ENCODE results near the gene APLNR. TPM values are rescaled to one million over a fixed set of nuclear protein-coding genes. Genes with fewer than 3 reads are reported as not detected.

Gene APLNR
- total and polyA plus RNA-seq, 2 donors (not counting 3 experiments of a cell fraction or from before 2014, with no cell fraction given), result 0.04 to 0.38 TPM

DNA sequence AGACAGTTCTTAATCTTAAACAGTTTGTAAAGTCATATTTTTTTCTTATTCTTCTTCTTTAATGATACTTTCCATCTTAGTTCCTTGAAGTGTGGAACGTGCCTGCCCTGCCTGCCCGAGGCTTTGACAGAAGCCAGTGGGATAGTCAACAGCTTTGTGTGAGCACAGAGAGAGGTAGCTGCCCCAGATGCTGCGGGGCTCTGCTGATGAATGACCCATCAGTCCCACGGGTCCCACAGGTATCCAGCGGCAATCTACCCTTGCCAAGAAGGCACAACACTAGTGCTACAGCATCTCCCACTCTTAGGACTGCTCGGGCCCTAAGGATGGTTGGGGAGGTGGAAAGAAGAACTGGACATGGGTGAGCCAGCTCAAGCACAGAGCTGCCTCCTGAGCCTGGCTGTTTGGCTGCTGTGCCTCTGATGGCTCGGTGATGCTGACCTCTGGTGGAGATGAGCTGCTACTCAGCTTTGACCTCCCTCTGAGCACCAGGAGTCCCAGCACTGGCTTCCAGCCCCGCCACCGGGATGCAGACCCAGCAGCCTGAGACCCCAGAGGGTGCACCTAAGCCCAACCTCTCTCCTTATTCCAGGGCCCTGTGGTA, 11.8 kb upstream of the APLNR start:
- H3K4me2 ChIP-seq (ENCODE audit: insufficient read depth, low read length), result no peak overlapping the region
- no peak overlapping the region for H3K27ac ChIP-seq (ENCODE audit: insufficient read depth, low read depth, low read length)
- POLR2A ChIA-PET, result interaction anchor here (0.6 kb wide), 1 partner anchor 35 kb away, joined by 8 read pairs; no protein-coding TSS in a partner anchor

DNA sequence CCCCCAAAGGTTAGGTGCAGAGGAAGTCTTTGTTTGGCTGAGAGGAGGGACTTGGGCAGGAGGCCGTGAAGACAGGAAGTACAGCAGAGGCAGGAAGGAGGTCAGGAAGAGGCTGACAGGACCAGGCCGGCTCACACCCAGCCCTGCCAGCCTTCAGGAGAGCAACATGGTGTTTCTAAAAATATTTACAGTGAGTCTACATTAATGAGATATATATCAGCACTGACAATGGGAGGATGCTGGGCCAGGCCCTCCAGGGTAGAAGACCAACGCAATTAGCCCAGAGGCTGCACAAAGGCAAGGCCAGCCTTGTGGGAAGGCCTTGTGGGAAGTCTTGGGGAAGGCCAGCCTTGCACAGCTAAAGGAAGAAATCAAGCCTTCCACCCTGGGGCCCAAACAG, 7.9 kb upstream of the APLNR start:
- no peak overlapping the region for H2AFZ ChIP-seq (ENCODE audit: low read depth, low read length)
- no TSS peak for BruUV-seq (replicated peaks)
- H3K36me3 ChIP-seq (ENCODE audit: control insufficient read depth in 2 of 2, extremely low read depth in 1 of 2, insufficient read depth in 2 of 2, low read length in 2 of 2), result no peaks in the 10 kb centered on the region
- H3K4me1 ChIP-seq (ENCODE audit: control insufficient read depth, extremely low read depth, insufficient read depth, low read length), result peaks cover 6% of the 10 kb centered on the region
- TF ChIP-seq POLR2A (IDR thresholded peaks at IDR 0.05; ENCODE audit: low read depth, low read length) (no peak), JUN (IDR thresholded peaks at IDR 0.05; ENCODE audit: borderline replicate concordance, insufficient read depth, insufficient read length, low read depth) (no peak), FOS (IDR thresholded peaks at IDR 0.05; ENCODE audit: borderline replicate concordance, insufficient read depth, low read length) (no peak), EZH2 (IDR thresholded peaks at IDR 0.05; ENCODE audit: borderline replicate concordance, low read depth, low read length, severe bottlenecking) (no peak), MYC (IDR thresholded peaks at IDR 0.05; ENCODE audit: low read depth, low read length) (no peak), POLR2AphosphoS5 (IDR thresholded peaks at IDR 0.05; ENCODE audit: insufficient read depth, low read depth, low read length) (no peak), GATA2 (IDR thresholded peaks at IDR 0.05; ENCODE audit: insufficient read depth, insufficient read length, low read depth, low read length) (no peak)
- TF ChIP-seq, protein P1, sequence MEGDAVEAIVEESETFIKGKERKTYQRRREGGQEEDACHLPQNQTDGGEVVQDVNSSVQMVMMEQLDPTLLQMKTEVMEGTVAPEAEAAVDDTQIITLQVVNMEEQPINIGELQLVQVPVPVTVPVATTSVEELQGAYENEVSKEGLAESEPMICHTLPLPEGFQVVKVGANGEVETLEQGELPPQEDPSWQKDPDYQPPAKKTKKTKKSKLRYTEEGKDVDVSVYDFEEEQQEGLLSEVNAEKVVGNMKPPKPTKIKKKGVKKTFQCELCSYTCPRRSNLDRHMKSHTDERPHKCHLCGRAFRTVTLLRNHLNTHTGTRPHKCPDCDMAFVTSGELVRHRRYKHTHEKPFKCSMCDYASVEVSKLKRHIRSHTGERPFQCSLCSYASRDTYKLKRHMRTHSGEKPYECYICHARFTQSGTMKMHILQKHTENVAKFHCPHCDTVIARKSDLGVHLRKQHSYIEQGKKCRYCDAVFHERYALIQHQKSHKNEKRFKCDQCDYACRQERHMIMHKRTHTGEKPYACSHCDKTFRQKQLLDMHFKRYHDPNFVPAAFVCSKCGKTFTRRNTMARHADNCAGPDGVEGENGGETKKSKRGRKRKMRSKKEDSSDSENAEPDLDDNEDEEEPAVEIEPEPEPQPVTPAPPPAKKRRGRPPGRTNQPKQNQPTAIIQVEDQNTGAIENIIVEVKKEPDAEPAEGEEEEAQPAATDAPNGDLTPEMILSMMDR (IDR thresholded peaks at IDR 0.05; ENCODE audit: extremely low read depth in 1 of 2, insufficient read depth in 1 of 2, low read depth in 1 of 2, low read length in 2 of 2), result no peak
- TF ChIP-seq, protein P2, sequence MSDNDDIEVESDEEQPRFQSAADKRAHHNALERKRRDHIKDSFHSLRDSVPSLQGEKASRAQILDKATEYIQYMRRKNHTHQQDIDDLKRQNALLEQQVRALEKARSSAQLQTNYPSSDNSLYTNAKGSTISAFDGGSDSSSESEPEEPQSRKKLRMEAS (IDR thresholded peaks at IDR 0.05; ENCODE audit: insufficient read depth, insufficient read length), result no peak
- intact Hi-C loops (cut with micrococcal nuclease) (no loop called here), dilution Hi-C loops (cut with MboI; ENCODE audit: extremely low pct_ligation_motif_present, low sequenced_read_pairs) (no loop called here)
- no peak overlapping the region for H3K27ac ChIP-seq (ENCODE audit: insufficient read depth, low read depth, low read length)
- no peaks in the 10 kb centered on the region for H3K79me2 ChIP-seq (ENCODE audit: control insufficient read depth, insufficient read depth, low read length)
- no peak overlapping the region for H3K4me2 ChIP-seq (ENCODE audit: insufficient read depth, low read length)
- peak; percentile 12 for DNase-seq (ENCODE audit: low read depth, low spot score)
- peaks cover 0 to 1% of the 10 kb centered on the region in 2 experiments for H3K27me3 ChIP-seq (ENCODE audit: control insufficient read depth in 2 of 2, insufficient read depth in 2 of 2, low read length in 2 of 2)
- no peaks in the 10 kb centered on the region for H4K20me1 ChIP-seq (replicated peaks; ENCODE audit: control insufficient read depth, extremely low read depth, insufficient read depth, low read length)
- H3K9ac ChIP-seq (replicated peaks; ENCODE audit: extremely low read depth, insufficient read depth, low read length), result no peak overlapping the region
- H3K9me3 ChIP-seq (replicated peaks; ENCODE audit: control insufficient read depth, insufficient read depth, low read length), result no peaks in the 10 kb centered on the region
- no peak for FAIRE-seq
- POLR2A ChIA-PET, result no interaction called here
- CTCF ChIA-PET, result no interaction called here
- no peaks in the 10 kb centered on the region for H3K9me1 ChIP-seq (replicated peaks; ENCODE audit: control insufficient read depth, extremely low read depth, insufficient read depth, low read length)
- H3K4me3 ChIP-seq (replicated peaks in 1 of 3; ENCODE audit: insufficient read depth in 1 of 3, low read depth in 1 of 3, low read length in 3 of 3), result no peak overlapping the region

More for the DNA sequence above, 11.8 kb upstream of the APLNR start:
- Histone ChIP-seq H3K9ac (replicated peaks; ENCODE audit: extremely low read depth, insufficient read depth, low read length) (no peak overlapping the region), H3K9me1 (replicated peaks; ENCODE audit: control insufficient read depth, extremely low read depth, insufficient read depth, low read length) (no peaks in the 10 kb centered on the region), H3K79me2 (ENCODE audit: control insufficient read depth, insufficient read depth, low read length) (no peaks in the 10 kb centered on the region), H4K20me1 (replicated peaks; ENCODE audit: control insufficient read depth, extremely low read depth, insufficient read depth, low read length) (no peaks in the 10 kb centered on the region), H3K27me3 (ENCODE audit: control insufficient read depth in 2 of 2, insufficient read depth in 2 of 2, low read length in 2 of 2) (peaks cover 4 to 6% of the 10 kb centered on the region in 2 experiments), H3K4me3 (replicated peaks in 1 of 3; ENCODE audit: insufficient read depth in 1 of 3, low read depth in 1 of 3, low read length in 3 of 3) (no peak overlapping the region), H3K36me3 (ENCODE audit: control insufficient read depth in 2 of 2, extremely low read depth in 1 of 2, insufficient read depth in 2 of 2, low read length in 2 of 2) (no peaks in the 10 kb centered on the region), H3K9me3 (replicated peaks; ENCODE audit: control insufficient read depth, insufficient read depth, low read length) (no peaks in the 10 kb centered on the region), H2AFZ (ENCODE audit: low read depth, low read length) (peak overlapping the region; percentile 22), H3K4me1 (ENCODE audit: control insufficient read depth, extremely low read depth, insufficient read depth, low read length) (peaks cover 6% of the 10 kb centered on the region)
- BruUV-seq (replicated peaks), result no TSS peak
- intact Hi-C loops (cut with micrococcal nuclease) (loop anchor here (1.0 to 2.0 kb wide), 8 partner anchors 29 to 466 kb away; no protein-coding TSS in a partner anchor), dilution Hi-C loops (cut with MboI; ENCODE audit: extremely low pct_ligation_motif_present, low sequenced_read_pairs) (no loop called here)
- peak; percentile 76 for DNase-seq (ENCODE audit: low read depth, low spot score)
- FAIRE-seq, result peak; percentile 74
- CTCF ChIA-PET, result interaction anchor here (0.6 to 7.0 kb wide), 69 partner anchors 9 to 1264 kb away, joined by 3 to 282 read pairs (median 6); partner anchors contain the start of genes APLNR, P2RX3, SSRP1 and TNKS1BP1
- TF ChIP-seq POLR2AphosphoS5 (IDR thresholded peaks at IDR 0.05; ENCODE audit: insufficient read depth, low read depth, low read length) (no peak), EZH2 (IDR thresholded peaks at IDR 0.05; ENCODE audit: borderline replicate concordance, low read depth, low read length, severe bottlenecking) (no peak), JUN (IDR thresholded peaks at IDR 0.05; ENCODE audit: borderline replicate concordance, insufficient read depth, insufficient read length, low read depth) (no peak)
- TF ChIP-seq, protein P1 (IDR thresholded peaks at IDR 0.05; ENCODE audit: extremely low read depth in 1 of 2, insufficient read depth in 1 of 2, low read depth in 1 of 2, low read length in 2 of 2), result peak; percentile 62 to 89
